SK-N-SH treated with all-trans-retinoic acid at 6 μM for 48 hours (cell line): ENCODE data around the gene ACO1.

Experiments
- ATAC-seq: fragments of 200-7000 bp; cut with Tn5 transposase; 3 replicates; pipeline ENCODE4 v1.9.1; 2020; ENCODE audit warnings: mild to moderate bottlenecking, moderate library complexity
- ARNTL ChIP-seq: fragments of 450-650 bp; formaldehyde crosslinking; IDR thresholded peaks from 2 replicates; pipeline ENCODE4 v1.5.0; 2020; ENCODE audit warnings: low read depth, mild to moderate bottlenecking, moderate library complexity, borderline replicate concordance
- BACH2 ChIP-seq: fragments of 250-450 bp; sonication (Bioruptor Pico); IDR thresholded peaks from 2 replicates; pipeline ENCODE4 v1.9.0; 2021; ENCODE audit warnings: mild to moderate bottlenecking, borderline replicate concordance
- CREB5 ChIP-seq: fragments of 250-450 bp; sonication (Bioruptor Pico); IDR thresholded peaks from 2 replicates; pipeline ENCODE4 v1.5.1; 2020; ENCODE audit warnings: low read depth, mild to moderate bottlenecking, moderate library complexity
- CSDC2 ChIP-seq: fragments of 250-450 bp; sonication (Bioruptor Pico); IDR thresholded peaks from 2 replicates; pipeline ENCODE4 v1.5.0; 2020; ENCODE audit warnings: mild to moderate bottlenecking, moderate library complexity
- CSRNP3 ChIP-seq: fragments of 250-450 bp; sonication (Bioruptor Pico); IDR thresholded peaks from 2 replicates; pipeline ENCODE4 v1.5.1; 2021; ENCODE audit warnings: mild to moderate bottlenecking, moderate library complexity
- ESRRG ChIP-seq: fragments of 250-450 bp; sonication (Bioruptor Pico); IDR thresholded peaks from 2 replicates; pipeline ENCODE4 v1.6.1; 2021; ENCODE audit warnings: mild to moderate bottlenecking
- GLIS3 ChIP-seq: fragments of 250-450 bp; sonication (Bioruptor Pico); IDR thresholded peaks from 2 replicates; pipeline ENCODE4 v1.5.0; 2020; ENCODE audit warnings: mild to moderate bottlenecking, moderate library complexity
- ISL1 ChIP-seq: fragments of 250-450 bp; sonication (Bioruptor Pico); IDR thresholded peaks from 2 replicates; pipeline ENCODE4 v2.1.2; 2022; ENCODE audit warnings: mild to moderate bottlenecking, moderate library complexity
- OSR1 ChIP-seq: fragments of 250-450 bp; sonication (Bioruptor Pico); IDR thresholded peaks from 2 replicates; pipeline ENCODE4 v1.8.0; 2022; ENCODE audit warnings: moderate library complexity, mild to moderate bottlenecking, inconsistent platforms
- PATZ1 ChIP-seq: fragments of 250-450 bp; sonication (Bioruptor Pico); IDR thresholded peaks from 2 replicates; pipeline ENCODE4 v1.8.0; 2020; ENCODE audit warnings: mild to moderate bottlenecking, moderate library complexity, borderline replicate concordance
- POU6F1 ChIP-seq: fragments of 250-450 bp; sonication (Bioruptor Pico); IDR thresholded peaks from 2 replicates; pipeline ENCODE4 v1.8.0; 2021; ENCODE audit warnings: low read depth, mild to moderate bottlenecking, moderate library complexity, borderline replicate concordance
- PPARA ChIP-seq: fragments of 250-450 bp; sonication (Bioruptor Pico); IDR thresholded peaks from 2 replicates; pipeline ENCODE4 v1.5.0; 2020; ENCODE audit warnings: mild to moderate bottlenecking, borderline replicate concordance
- RARB ChIP-seq: fragments of 250-450 bp; sonication (Bioruptor Pico); IDR thresholded peaks from 2 replicates; pipeline ENCODE4 v1.8.0; 2021; ENCODE audit warnings: mild to moderate bottlenecking, moderate library complexity
- SNAI2 ChIP-seq: fragments of 250-450 bp; sonication (Bioruptor Pico); IDR thresholded peaks from 2 replicates; pipeline ENCODE4 v1.5.0; 2020; ENCODE audit warnings: mild to moderate bottlenecking, moderate library complexity
- TCF4 ChIP-seq: fragments of 250-450 bp; sonication (Bioruptor Pico); IDR thresholded peaks from 2 replicates; pipeline ENCODE4 v1.8.0; 2021; ENCODE audit warnings: mild to moderate bottlenecking, moderate library complexity, borderline replicate concordance
- TOX ChIP-seq: fragments of 250-450 bp; sonication (Bioruptor Pico); IDR thresholded peaks from 2 replicates; pipeline ENCODE4 v1.8.0; 2021; ENCODE audit warnings: mild to moderate bottlenecking, moderate library complexity, borderline replicate concordance
- ZC3H10 ChIP-seq: fragments of 250-450 bp; sonication (Bioruptor Pico); IDR thresholded peaks from 2 replicates; pipeline ENCODE4 v1.5.1; 2021; ENCODE audit warnings: mild to moderate bottlenecking, moderate library complexity
- ZFP3 ChIP-seq: fragments of 250-450 bp; sonication (Bioruptor Pico); IDR thresholded peaks from 2 replicates; pipeline ENCODE4 v1.5.0; 2020; ENCODE audit warnings: mild to moderate bottlenecking, moderate library complexity
- ZFP30 ChIP-seq: fragments of 450-650 bp; formaldehyde crosslinking; IDR thresholded peaks from 2 replicates; pipeline ENCODE4 v1.5.0; 2022; ENCODE audit warnings: mild to moderate bottlenecking, moderate library complexity
- ZNF70 ChIP-seq: fragments of 450-650 bp; formaldehyde crosslinking; IDR thresholded peaks from 2 replicates; pipeline ENCODE4 v1.5.0; 2020; ENCODE audit warnings: mild to moderate bottlenecking, moderate library complexity
- ZNF8 ChIP-seq: fragments of 450-650 bp; formaldehyde crosslinking; IDR thresholded peaks from 2 replicates; pipeline ENCODE4 v1.5.0; 2020; ENCODE audit warnings: mild to moderate bottlenecking, moderate library complexity

The ACO1 gene

GRCh38 chr9:32426278-32426939, 42.0 kb downstream of the ACO1 start:
- no peak for ATAC-seq
- TF ChIP-seq OSR1 (CRISPR knock-in tag) (no peak), ZFP3 (CRISPR knock-in tag) (no peak)
- TF ChIP-seq, all 23 proteins: peak for 0

- no peak for ATAC-seq
- no peak for TF ChIP-seq OSR1 (CRISPR knock-in tag)
- TF ChIP-seq TOX (CRISPR knock-in tag) = no peak
- no peak for TF ChIP-seq ESRRG (CRISPR knock-in tag)
- no peak for TF ChIP-seq ZFP30 (CRISPR knock-in tag)
- TF ChIP-seq SNAI2 = no peak
- no peak for TF ChIP-seq PATZ1 (CRISPR knock-in tag)
- no peak for TF ChIP-seq ZNF70 (CRISPR knock-in tag)
- no peak for TF ChIP-seq ZC3H10 (CRISPR knock-in tag)
- no peak for TF ChIP-seq POU6F1 (CRISPR knock-in tag)
- TF ChIP-seq ISL1 (CRISPR knock-in tag) = no peak
These were observed 42.8 kb downstream of the ACO1 start for GRCh38 chr9:32427111-32427873.

GRCh38 chr9:32430720-32431119, 46.3 kb downstream of the ACO1 start:
- TF ChIP-seq GLIS3 = no peak
- no peak for TF ChIP-seq ESRRG (CRISPR knock-in tag)
- no peak for TF ChIP-seq ZNF8 (CRISPR knock-in tag)
- no peak for TF ChIP-seq ISL1 (CRISPR knock-in tag)
- no peak for TF ChIP-seq PATZ1 (CRISPR knock-in tag)
- peak; percentile 93 for ATAC-seq

GRCh38 chr9:32431196-32431595, 46.8 kb downstream of the ACO1 start:
- ATAC-seq = peak; percentile 46
- TF ChIP-seq ISL1 (CRISPR knock-in tag) = no peak
- no peak for TF ChIP-seq ARNTL
- no peak for TF ChIP-seq CSRNP3 (CRISPR knock-in tag)
- no peak for TF ChIP-seq POU6F1 (CRISPR knock-in tag)
- TF ChIP-seq SNAI2 = no peak
- no peak for TF ChIP-seq BACH2
- no peak for TF ChIP-seq ZC3H10 (CRISPR knock-in tag)
- TF ChIP-seq RARB (CRISPR knock-in tag) = no peak
- TF ChIP-seq GLIS3 = no peak
- TF ChIP-seq CSDC2 (CRISPR knock-in tag) = no peak
- no peak for TF ChIP-seq TCF4
- no peak for TF ChIP-seq ESRRG (CRISPR knock-in tag)
- no peak for TF ChIP-seq PPARA (CRISPR knock-in tag)
- no peak for TF ChIP-seq PATZ1 (CRISPR knock-in tag)
- no peak for TF ChIP-seq CREB5
- no peak for TF ChIP-seq ZFP3 (CRISPR knock-in tag)
- TF ChIP-seq ZFP30 (CRISPR knock-in tag) = no peak
- no peak for TF ChIP-seq OSR1 (CRISPR knock-in tag)
